Measurements from ENCODE around the gene PPP1R16B.

Gene PPP1R16B

DNA sequence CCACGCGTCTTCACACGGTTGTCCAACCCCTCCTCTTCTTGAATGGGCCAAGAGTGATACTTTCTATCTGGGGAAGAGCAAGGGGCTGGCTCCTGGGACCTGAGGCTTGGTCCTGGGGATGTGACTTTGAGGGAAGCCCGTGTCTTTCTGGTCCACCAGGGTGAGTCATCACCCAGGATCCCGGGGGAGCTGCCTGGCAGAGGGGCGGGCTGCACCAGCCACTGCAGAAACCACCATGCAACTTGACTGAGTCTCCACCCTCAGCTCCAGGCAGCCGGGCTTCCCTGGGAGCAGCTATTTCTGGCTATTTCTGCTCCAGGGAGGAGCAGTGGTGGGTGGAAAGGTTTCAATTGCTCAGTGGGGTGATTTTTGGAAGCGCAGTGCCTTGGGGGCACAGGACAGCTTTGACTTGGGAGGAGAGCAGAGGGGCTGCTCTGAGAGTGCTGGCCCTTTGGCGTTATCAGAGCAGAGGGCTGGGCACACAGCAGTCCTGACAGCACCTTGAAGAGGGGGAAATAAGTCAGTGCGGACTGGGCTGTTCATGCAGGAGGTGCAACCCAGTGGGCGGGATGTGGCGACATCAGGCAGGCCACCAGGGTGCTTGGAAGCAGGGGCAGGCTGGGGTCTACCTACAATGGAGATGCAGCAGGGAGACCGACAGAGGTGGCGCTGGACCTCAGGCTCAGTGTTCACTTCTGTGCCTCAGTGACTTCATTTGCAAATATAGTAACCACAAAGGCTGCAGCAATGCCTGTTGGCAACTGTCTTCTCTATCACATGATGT lies 75.6 kb downstream of the PPP1R16B start:
- H3K27ac ChIP-seq (ENCODE audit: low read depth, low read length) = no peak overlapping the region
- H3K36me3 ChIP-seq (ENCODE audit: control insufficient read depth, insufficient read depth, low read length) = no peaks in the 10 kb centered on the region
- H3K4me1 ChIP-seq (ENCODE audit: control insufficient read depth, insufficient read depth, low read length) = no peaks in the 10 kb centered on the region
- H3K27me3 ChIP-seq (ENCODE audit: control insufficient read depth, insufficient read depth, low read length) = peaks cover 3% of the 10 kb centered on the region
- H3K4me3 ChIP-seq (ENCODE audit: low read length) = no peak overlapping the region
- H3K9ac ChIP-seq (ENCODE audit: low read length) = no peak overlapping the region

- Histone ChIP-seq H3K4me1 (ENCODE audit: control insufficient read depth, insufficient read depth, low read length) (no peaks in the 10 kb centered on the region), H3K27me3 (ENCODE audit: control insufficient read depth, insufficient read depth, low read length) (peaks cover 3% of the 10 kb centered on the region), H3K9ac (ENCODE audit: low read length) (no peak overlapping the region)
These were observed 76.4 kb downstream of the PPP1R16B start for GRCh38 chr20:38881806-38882440.

GRCh38 chr20:38882600-38882999 lies 77.1 kb downstream of the PPP1R16B start:
- Histone ChIP-seq H3K36me3 (ENCODE audit: control insufficient read depth, insufficient read depth, low read length) (no peaks in the 10 kb centered on the region), H3K4me1 (ENCODE audit: control insufficient read depth, insufficient read depth, low read length) (no peaks in the 10 kb centered on the region), H3K27me3 (ENCODE audit: control insufficient read depth, insufficient read depth, low read length) (peaks cover 3% of the 10 kb centered on the region), H3K9ac (ENCODE audit: low read length) (no peak overlapping the region), H3K27ac (ENCODE audit: low read depth, low read length) (no peak overlapping the region), H3K4me3 (ENCODE audit: low read length) (no peak overlapping the region)

More at GRCh38 chr20:38881806-38882440, 76.4 kb downstream of the PPP1R16B start:
- Histone ChIP-seq H3K27ac (ENCODE audit: low read depth, low read length) (no peak overlapping the region), H3K36me3 (ENCODE audit: control insufficient read depth, insufficient read depth, low read length) (no peaks in the 10 kb centered on the region), H3K4me3 (ENCODE audit: low read length) (no peak overlapping the region)

DNA sequence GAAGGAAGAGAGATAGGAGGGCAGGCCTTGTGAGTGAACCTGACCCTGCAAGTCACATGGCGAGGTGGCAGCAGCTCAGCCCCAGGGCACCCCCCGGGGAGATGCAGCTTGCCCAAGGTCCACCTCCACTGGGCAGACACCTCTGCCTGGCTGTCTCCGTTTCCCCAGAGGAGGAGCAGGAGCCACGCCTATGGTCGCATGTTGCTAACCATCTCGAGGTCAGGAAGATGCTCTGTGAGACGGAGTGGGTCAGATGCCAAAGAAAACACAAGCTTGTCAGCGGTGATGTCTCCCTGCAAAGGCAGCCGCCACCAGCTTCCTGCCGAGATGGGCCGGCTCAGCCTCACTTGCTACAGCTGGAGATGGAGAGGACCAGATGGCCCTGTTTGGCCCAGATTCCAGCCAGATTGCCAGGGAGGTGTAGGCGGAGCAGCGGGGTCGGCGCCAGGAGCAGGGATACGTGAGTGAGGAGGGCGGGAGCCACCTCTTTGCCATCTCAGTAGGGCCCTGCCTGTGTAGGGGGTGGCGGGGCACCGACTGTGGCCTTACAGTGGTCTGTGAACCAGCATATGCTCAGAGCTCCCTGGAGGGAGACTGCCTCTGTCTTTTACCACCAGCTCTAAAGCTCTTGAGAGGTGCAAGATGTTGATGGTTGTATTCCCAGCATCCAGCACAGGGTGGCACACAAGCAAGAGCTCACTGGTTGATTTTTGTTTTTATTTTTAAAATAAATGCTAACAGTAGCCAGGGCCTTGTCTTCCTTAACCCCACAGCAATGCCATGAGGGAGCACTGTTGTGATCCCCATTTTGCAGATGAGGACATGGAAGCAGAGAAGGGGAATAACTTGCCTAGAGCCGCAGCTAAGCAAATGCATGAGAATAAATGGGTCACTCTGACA lies 77.8 kb downstream of the PPP1R16B start:
- peaks cover 3% of the 10 kb centered on the region for H3K27me3 ChIP-seq (ENCODE audit: control insufficient read depth, insufficient read depth, low read length)
- H3K4me1 ChIP-seq (ENCODE audit: control insufficient read depth, insufficient read depth, low read length) = no peaks in the 10 kb centered on the region
- H3K4me3 ChIP-seq (ENCODE audit: low read length) = no peak overlapping the region
- no peak overlapping the region for H3K27ac ChIP-seq (ENCODE audit: low read depth, low read length)
- H3K36me3 ChIP-seq (ENCODE audit: control insufficient read depth, insufficient read depth, low read length) = no peaks in the 10 kb centered on the region
- H3K9ac ChIP-seq (ENCODE audit: low read length) = no peak overlapping the region

DNA sequence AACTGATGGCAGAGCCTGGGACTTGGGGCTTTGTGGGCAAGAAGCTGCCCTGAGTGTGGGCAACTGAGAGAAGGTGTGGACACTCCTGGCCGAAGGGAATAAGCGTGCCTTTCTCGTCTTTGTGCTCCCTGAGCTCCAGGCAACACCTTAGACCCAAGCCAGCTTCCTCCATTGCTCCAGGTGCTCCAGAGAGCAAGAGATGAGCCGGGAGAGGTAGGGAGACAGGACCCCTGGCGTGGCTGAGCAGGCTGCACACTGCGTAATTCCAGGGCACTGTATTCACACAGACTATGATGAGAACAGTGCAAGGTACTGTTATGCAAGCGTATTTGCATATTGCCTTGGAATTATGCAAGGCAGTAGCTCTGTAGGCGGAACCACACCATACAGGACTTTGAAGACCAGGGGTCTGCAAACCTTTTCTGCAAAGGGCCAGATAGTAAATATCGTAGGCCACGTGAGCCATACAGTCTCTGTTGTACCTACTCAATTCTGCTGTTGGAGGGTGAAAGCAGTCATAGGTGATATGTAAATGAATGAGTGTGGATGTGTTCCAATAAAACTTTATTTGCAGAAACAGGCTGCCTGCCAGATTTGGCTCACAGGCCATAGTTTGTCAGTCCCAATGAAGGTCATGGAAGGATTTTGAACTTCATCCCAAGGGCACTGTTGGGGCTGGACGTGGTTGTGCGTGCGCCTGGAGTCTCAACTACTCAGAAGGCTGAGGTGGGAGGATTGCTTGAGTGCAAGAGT lies 78.7 kb downstream of the PPP1R16B start:
- H3K9ac ChIP-seq (ENCODE audit: low read length) = no peak overlapping the region
- no peaks in the 10 kb centered on the region for H3K36me3 ChIP-seq (ENCODE audit: control insufficient read depth, insufficient read depth, low read length)
- H3K27me3 ChIP-seq (ENCODE audit: control insufficient read depth, insufficient read depth, low read length) = peaks cover 3% of the 10 kb centered on the region
- no peaks in the 10 kb centered on the region for H3K4me1 ChIP-seq (ENCODE audit: control insufficient read depth, insufficient read depth, low read length)
- no peak overlapping the region for H3K27ac ChIP-seq (ENCODE audit: low read depth, low read length)
- H3K4me3 ChIP-seq (ENCODE audit: low read length) = no peak overlapping the region

GRCh38 chr20:38885357-38885756 lies 79.9 kb downstream of the PPP1R16B start:
- no peak overlapping the region for H3K9ac ChIP-seq (ENCODE audit: low read length)
- H3K27ac ChIP-seq (ENCODE audit: low read depth, low read length) = no peak overlapping the region
- H3K4me1 ChIP-seq (ENCODE audit: control insufficient read depth, insufficient read depth, low read length) = no peaks in the 10 kb centered on the region
- H3K4me3 ChIP-seq (ENCODE audit: low read length) = no peak overlapping the region
- H3K27me3 ChIP-seq (ENCODE audit: control insufficient read depth, insufficient read depth, low read length) = no peaks in the 10 kb centered on the region
- H3K36me3 ChIP-seq (ENCODE audit: control insufficient read depth, insufficient read depth, low read length) = no peaks in the 10 kb centered on the region

- no peak overlapping the region for H3K9ac ChIP-seq (ENCODE audit: low read length)
- no peaks in the 10 kb centered on the region for H3K36me3 ChIP-seq (ENCODE audit: control insufficient read depth, insufficient read depth, low read length)
- no peak overlapping the region for H3K4me3 ChIP-seq (ENCODE audit: low read length)
- H3K27ac ChIP-seq (ENCODE audit: low read depth, low read length) = no peak overlapping the region
- H3K4me1 ChIP-seq (ENCODE audit: control insufficient read depth, insufficient read depth, low read length) = no peaks in the 10 kb centered on the region
- no peaks in the 10 kb centered on the region for H3K27me3 ChIP-seq (ENCODE audit: control insufficient read depth, insufficient read depth, low read length)
These were observed 82.7 kb downstream of the PPP1R16B start for GRCh38 chr20:38888059-38888831.

DNA sequence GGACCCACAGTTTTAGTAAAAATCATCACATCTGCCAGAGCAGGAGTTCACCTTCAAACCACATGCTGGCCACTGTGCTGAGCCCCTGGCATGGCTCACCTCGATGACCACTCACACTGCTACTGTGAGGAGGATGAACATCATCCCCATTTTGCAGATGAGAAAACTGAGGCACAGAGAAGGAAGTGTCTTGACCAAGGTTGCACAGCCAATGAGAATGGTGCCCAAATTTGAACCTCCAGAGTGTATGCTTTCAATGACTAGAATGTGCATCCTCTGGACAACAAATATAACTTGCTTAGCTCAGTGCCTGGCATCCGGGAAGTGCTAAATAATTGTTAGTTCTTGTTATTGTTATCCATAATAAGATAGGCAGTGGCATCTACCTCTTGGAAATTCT lies 83.6 kb downstream of the PPP1R16B start:
- Histone ChIP-seq H3K27me3 (ENCODE audit: control insufficient read depth, insufficient read depth, low read length) (no peaks in the 10 kb centered on the region), H3K9ac (ENCODE audit: low read length) (no peak overlapping the region), H3K4me3 (ENCODE audit: low read length) (no peak overlapping the region), H3K27ac (ENCODE audit: low read depth, low read length) (no peak overlapping the region), H3K4me1 (ENCODE audit: control insufficient read depth, insufficient read depth, low read length) (no peaks in the 10 kb centered on the region), H3K36me3 (ENCODE audit: control insufficient read depth, insufficient read depth, low read length) (no peaks in the 10 kb centered on the region)

- no peak overlapping the region for H3K9ac ChIP-seq (ENCODE audit: low read length)
- H3K27ac ChIP-seq (ENCODE audit: low read depth, low read length) = no peak overlapping the region
- no peak overlapping the region for H3K4me3 ChIP-seq (ENCODE audit: low read length)
- H3K4me1 ChIP-seq (ENCODE audit: control insufficient read depth, insufficient read depth, low read length) = no peaks in the 10 kb centered on the region
- no peaks in the 10 kb centered on the region for H3K36me3 ChIP-seq (ENCODE audit: control insufficient read depth, insufficient read depth, low read length)
- no peaks in the 10 kb centered on the region for H3K27me3 ChIP-seq (ENCODE audit: control insufficient read depth, insufficient read depth, low read length)
These were observed 84.4 kb downstream of the PPP1R16B start for GRCh38 chr20:38889792-38890496.

DNA sequence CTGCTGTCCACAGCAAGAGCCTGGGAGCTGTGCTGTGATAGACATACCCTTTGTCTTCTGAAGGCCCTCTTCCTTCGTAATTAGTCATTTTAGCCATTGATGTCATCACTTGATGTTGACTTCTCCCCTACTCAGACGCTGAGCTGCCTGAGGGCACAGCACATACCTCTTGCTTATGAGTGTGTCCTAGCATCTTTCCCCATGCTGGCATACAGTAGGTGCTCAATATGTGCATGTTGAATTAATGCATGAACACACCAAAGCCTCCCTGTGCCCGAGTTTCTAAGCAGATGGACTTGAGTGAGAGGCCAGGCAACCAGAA lies 85.0 kb downstream of the PPP1R16B start:
- no peaks in the 10 kb centered on the region for H3K27me3 ChIP-seq (ENCODE audit: control insufficient read depth, insufficient read depth, low read length)
- H3K4me3 ChIP-seq (ENCODE audit: low read length) = no peak overlapping the region
- H3K27ac ChIP-seq (ENCODE audit: low read depth, low read length) = no peak overlapping the region
- H3K9ac ChIP-seq (ENCODE audit: low read length) = no peak overlapping the region
- no peaks in the 10 kb centered on the region for H3K4me1 ChIP-seq (ENCODE audit: control insufficient read depth, insufficient read depth, low read length)
- no peaks in the 10 kb centered on the region for H3K36me3 ChIP-seq (ENCODE audit: control insufficient read depth, insufficient read depth, low read length)

All from rectal smooth muscle tissue (tissue), 1 donor.